NK-92 treated with Interleukin-12 subunit alpha and Interleukin-12 subunit beta, amount 100 ng/mL, for 24 hours (cell line): ENCODE data around the gene SHISA5.
A peak's percentile ranks its signal among the peaks of the same experiment; 100 is the strongest.
"Not testable (repeated sequence)": the region's sequence is repeated elsewhere in the genome, so short reads cannot be mapped to it uniquely, and the experiment has no call there.

Source experiments
- DNase-seq: peaks from one replicate; lab custom pipeline; 2025; lab: John Stamatoyannopoulos, UW

Gene SHISA5

DNA sequence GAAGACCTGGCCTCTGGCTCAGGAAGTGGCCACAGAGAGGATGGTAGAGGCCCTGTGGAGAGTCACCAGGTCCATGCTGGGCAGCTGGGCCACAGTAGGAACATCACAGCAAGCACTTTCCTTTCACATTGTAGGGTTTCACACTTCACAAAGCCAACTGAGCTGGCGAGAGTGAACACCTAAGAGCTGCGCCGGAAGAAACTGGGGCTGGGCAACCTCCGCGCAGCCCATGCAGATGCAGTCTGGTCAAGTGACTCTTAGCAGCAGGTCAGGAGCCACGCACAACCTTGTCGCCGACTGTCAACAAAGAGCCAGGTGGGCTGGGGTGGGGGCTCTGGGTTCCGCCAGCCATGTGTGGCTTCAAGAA, 15.3 kb upstream of the SHISA5 start:
- no peak for DNase-seq

DNA sequence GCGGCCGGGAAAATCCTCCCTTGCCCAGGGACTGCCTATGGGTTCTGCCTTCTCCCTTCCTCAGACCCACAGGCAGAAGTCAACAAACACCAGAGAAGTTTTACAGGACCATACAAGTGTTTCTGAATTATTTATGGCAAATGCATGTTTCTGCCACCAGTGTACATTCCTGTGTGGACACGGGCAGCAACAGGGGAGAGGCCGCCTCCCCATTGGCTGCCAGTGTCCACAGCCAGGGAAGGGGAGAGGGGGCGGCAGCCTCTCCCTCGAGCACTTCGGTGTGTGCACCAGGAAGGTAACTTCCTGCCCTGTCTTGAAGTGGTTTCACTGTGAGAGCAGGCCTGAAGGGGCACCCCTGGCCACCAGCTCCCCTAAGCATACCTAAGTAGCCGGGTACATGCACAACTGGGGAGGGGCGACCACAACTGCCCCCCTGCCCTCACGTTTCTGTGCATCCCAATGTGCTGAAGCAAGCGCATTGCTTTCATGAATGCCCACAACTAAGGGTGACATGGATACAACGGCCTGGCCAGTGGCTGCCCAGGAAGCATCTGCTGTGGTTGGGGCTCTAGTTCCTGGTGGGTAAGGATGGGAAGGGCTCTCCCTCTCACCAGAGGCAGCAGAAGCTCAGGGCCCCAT, 14.8 kb upstream of the SHISA5 start:
- DNase-seq, result no peak

DNA sequence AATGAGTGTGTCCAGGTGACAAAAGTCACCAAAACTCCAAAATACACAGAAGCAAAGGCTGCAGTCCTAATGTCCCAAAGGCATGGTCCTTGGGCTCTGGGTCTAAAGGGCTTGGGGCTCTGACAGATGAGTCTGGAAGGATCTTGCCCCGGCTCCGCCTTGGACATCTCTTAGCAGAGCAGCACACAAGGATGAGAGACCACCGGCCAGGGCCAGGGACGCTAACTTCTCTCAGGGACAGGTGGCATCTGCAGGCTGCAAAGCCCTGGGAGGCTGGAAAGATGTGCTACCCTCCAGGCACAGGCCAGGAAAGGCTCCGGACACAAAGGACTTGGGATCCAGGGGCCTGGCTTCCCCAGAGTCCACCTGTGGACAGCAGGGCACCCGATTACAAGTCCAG, 14.1 kb upstream of the SHISA5 start:
- no peak for DNase-seq

DNA sequence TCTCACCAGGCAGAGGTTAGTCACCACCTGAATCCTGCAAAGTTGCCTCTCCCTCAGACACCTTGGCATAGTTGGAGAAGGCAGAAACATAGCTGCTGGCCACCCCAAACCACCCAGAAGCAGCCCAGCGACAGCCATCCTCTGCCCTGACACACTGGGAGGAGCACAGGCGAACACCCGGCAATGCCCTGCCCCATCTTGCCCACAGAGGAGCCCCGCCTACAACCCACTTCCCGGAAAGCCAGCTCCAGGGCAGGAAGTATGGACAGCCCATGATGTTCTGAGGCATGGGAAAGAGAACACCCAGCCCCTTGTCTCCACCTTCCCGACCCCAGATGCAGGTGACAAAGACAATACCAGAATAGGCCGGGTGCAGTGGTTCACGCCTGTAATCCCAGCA, 12.6 kb upstream of the SHISA5 start:
- DNase-seq, result no peak

DNA sequence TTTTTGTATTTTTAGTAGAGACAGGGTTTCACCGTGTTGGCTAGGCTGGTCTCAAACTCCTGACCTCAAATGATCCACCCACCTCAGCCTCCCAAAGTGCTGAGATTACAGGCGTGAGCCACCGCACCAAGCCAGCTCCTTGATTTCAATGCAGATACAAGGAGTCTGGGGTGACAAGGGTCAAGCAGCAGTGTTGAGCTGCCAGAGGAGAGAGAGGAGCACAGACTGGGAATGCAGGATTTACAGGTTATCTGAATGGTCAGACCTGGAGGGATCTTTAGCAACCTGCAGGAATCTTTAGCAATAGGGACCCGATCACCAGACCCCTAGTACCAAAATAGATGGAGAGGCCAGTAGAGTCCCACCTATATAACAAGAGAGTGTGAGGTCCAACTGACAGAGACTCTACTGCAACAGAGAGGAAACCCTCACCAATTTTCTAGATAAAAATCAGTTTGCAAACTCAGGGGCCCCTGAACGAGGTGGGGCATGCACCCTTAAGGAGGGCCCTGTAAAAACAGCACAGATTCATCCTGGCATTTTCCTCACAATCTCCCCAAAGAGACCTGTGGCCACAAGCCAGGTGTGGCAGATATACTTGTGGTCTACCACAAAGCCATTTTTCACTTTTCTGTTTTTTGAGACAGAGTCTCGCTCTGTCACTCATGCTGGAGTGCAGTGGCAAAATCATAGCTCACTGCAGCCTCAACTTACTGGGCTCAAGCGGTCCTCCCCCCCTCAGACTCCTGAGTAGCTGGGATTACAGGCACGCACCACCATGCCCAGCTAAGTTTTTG, 10.7 kb upstream of the SHISA5 start:
- no peak for DNase-seq

GRCh38 chr3:48511551-48511950, 7.6 kb upstream of the SHISA5 start:
- DNase-seq, result no peak

DNA sequence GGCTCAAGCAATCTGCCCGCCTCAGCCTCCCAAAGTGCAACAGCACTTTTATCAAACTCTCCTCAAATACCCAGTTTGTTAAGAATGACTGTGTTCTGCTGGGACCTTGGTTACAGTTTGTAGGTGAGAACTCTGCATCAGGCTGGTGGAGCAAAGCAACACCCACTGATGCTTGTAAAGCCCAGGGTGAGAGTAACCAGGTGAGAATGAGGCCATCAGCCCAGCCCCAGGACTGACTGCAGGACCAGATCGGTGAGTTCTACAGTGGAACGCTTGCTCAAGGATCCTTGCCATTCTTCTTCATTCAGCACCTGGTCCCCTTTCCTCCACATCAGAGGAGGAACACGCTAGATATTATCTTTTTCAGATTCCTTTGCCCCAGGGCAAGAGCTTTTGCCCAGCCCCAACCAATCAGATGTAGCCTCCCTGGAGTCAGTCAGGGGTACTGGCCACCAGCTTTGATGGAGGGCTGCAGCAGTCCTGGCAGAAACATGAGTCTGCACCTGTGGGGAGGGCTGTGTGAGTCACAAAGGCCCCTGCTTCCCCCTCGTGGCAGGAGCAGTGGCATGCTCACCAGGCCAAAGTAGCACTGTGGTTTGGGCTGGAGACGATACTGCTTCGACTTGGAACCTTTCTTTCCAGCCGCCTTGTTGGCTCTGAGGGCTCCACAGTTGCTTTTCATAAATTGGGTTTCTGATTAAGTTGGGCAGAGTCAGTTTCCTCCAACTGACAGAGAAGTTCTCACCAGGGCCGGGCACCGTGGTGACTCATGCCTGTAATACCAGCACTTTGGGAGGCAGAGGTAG, 3.5 kb upstream of the SHISA5 start:
- DNase-seq, result peak; percentile 44

DNA sequence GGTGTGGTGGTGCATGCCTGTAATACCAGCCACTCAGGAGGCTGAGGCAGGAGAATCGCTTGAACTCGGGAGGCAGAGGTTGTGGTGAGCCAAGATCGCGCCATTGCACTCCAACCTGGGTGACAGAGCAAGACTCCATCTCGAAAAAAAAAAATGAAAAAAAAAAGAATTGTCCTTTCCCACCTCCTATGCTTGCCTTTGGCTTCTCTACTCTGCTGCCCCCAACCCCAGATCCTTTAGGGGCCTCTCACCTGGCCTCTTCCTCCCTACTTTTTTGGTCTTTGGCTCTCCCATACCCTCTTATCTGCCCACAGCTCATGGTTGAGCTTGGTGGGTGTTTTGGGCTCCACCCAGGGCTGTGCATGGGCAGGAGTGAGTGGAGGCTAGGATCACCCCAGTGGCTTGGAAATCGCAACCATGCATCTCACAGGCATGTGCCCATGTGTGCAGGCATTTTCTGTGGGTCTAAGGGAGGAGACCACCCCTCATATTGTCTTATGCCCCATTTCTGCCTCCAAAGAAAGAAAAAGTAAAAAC, 2.1 kb upstream of the SHISA5 start:
- DNase-seq, result no peak

- no peak for DNase-seq
These were observed 1.2 kb upstream of the SHISA5 start for GRCh38 chr3:48505146-48505545.

GRCh38 chr3:48503401-48504050, 448 bp downstream of the SHISA5 start:
- no peak for DNase-seq

DNA sequence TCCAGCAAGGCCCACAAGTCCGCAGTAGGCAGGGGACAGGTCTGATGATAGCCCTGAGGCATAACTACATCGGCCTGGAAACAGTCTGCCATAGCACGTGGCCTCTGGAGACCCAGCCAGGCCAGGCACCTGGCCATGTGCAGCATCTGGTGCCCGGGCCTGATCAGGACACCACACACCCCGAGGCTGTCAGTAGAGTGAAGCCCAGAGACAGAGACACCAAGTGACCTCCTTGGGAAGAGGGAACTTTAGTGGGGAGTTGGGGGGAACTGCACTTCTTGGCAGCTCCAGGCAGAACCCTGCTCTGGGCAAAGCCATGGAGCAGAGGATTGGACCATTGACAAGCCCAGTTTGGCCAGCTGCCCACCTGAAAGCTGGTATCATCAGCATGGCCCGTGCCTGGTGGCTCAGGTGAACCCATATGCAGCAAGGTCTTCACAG, 1.2 kb downstream of the SHISA5 start:
- DNase-seq, result no peak

- DNase-seq, result no peak
These were observed 1.9 kb downstream of the SHISA5 start for GRCh38 chr3:48502121-48502520.

GRCh38 chr3:48501196-48501595, 2.8 kb downstream of the SHISA5 start:
- DNase-seq, result no peak

DNA sequence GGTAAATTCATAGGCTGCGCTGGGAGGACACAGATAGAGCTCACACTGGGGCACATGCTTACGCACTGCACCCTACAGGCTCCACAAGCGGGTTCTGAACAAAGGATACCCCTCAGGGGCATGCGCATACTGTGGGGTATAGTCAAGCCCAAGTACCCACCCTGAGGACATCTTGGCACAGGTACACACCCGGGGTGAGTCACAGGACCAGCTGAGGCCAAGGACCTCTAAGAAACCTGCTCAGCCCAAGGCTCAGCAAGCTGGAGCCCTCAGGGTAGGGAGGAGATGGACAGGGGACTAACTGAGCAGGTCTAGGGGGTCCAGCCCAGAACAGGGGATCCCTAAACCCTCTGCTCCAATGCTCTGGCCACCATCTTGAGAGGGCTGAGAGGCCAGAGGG, 3.3 kb downstream of the SHISA5 start:
- no peak for DNase-seq

- no peak for DNase-seq
These were observed 10.8 kb downstream of the SHISA5 start for GRCh38 chr3:48493203-48493501.

- no peak for DNase-seq
These were observed 11.3 kb downstream of the SHISA5 start for GRCh38 chr3:48492461-48493202.

- no peak for DNase-seq
These were observed 17.0 kb downstream of the SHISA5 start for GRCh38 chr3:48486952-48487351.

- DNase-seq, result not testable (repeated sequence)
These were observed 21.2 kb downstream of the SHISA5 start for GRCh38 chr3:48482822-48483221.

GRCh38 chr3:48480891-48481290, 23.1 kb downstream of the SHISA5 start:
- DNase-seq, result not testable (repeated sequence)

DNA sequence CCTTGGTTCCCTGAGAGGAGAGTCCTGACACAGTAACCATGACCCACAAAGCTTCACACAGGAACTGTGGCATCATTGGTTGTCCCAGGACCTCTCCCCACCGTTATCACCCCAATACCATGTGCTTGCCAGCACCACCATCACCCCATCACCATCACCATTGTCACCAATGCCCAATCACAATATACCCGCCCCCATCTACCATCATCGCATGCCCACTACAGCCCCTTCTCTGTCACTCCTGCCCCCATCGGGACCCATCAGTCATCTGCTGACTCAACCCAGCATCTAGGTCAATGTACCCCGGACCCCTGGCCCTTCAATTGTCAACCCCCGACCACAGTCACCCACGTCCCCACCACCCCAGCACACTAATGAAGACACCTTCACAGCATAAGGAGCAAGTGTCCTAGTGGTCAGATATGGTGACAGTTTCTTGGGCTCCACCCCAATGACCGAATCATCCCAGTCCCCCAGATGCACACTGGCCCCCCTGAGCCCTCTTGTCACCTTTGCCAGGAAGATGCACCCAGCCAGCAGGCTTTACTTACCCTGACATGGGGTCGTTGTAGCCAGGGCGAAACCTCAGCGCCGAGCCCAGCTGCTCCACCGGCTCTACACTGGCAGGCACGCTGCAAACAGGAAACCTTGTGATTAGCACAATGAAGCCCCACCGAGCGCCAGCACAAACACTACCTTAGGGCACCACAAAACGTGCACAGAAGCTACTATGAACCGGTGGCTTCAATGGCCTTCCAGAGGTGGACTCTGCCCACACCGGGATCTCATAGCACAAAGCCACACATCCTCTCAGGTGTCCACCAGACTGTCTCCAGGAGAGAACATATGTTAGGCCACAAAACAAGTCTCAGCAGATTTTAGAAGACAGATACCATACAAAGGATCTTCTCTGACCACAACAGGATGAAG, 25.1 kb downstream of the SHISA5 start:
- DNase-seq, result peak; percentile 22
